NT2/D1 (cell line): Measurements from ENCODE around the gene PTPRJ.

ENCODE experiments used
- YY1 ChIP-seq: IDR thresholded peaks from 2 replicates; pipeline ENCODE4 v1.6.1; 2011; ENCODE audit not compliant: insufficient read length, insufficient read depth
- ZNF274 ChIP-seq: IDR thresholded peaks from 2 replicates; pipeline ENCODE4 v1.6.1; 2011; ENCODE audit warnings: mild to moderate bottlenecking, low read depth, low read length

DNA sequence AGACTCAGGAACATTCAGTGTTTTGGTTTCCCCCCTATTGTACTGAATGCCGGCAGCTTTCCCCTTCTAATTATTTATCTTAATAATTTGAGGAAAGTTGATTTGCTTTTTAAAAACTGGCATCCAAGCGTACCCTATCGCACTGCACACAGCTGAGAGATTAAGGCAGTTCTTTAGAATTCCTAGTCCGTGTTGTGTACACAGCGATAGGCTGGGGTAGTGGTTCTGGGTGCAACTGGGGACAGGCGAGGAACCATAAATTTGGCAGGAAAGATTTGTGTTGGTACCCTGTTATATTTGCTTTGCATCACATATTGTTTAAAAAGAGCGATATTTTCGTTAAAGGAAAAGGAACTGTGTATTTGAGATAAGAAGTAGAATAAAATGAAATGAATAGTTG is 39.2 kb downstream of the PTPRJ start:
- TF ChIP-seq YY1 = no peak
- no peak for TF ChIP-seq ZNF274
